Mammary microvascular endothelial cell (primary cell): ENCODE results near the gene RMDN3. TPM values are rescaled to one million over a fixed set of nuclear protein-coding genes. Genes with fewer than 3 reads are reported as not detected.

Experiments
- total RNA-seq: library from RNA; depleted of rRNA; stranded (reverse); fragments of >200 nt; gene quantifications from 2 replicates; pipeline ENCODE4 v1.2.3, GENCODE V29; 2015

The RMDN3 gene
- total RNA-seq: 20.9 and 23.1 TPM in 2 replicates

DNA sequence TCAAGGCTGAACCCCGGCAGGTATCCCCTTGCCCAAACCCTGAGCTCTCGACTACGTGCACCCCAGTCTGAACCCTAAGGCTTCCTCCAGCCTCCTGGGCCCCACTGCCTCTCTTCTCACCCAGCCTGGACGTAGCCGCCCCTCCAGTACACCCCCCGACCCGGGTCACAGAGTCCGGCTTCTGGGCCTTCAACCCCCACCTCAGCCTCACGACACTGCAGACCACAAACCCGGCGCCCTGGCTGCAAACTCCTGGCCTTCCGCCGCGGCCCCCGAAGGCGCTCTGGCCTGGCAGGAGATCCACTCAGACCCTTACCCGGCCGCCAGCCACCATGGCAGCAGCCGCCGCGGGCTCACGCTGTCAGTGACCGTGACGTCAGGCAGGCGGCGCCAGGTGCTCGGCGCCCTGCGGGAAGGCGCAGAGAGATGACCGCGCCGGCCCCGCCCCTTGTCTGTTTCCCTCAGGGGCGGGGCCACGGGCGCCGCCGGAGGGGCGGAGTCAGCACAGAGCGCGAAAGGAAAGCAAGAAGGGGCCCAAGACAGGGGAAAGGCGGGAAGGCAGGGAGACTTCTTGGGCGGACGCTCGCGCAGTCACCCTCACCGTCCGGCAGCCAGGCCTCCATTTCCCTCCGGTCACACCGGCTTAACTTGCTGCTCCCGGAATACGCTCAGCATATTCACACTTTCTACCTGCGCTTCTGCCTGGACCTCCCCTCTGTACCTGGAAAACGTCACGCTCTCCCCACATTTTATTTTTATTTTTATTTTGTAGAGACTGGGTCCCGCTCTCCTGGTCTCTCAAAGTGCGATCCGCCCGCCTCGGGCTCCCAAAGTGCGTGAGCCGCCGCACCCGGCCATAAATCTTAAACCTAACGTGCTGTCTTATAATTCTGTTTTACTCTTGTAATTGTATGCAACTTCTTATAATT is at the start of gene RMDN3:
Gene RMDN3 (minus strand): TSS at position 372 of the 929 bp plus-strand sequence. CDS start 471 bp downstream, outside the sequence.

GRCh38 chr15:40769274-40770146 is 14.5 kb upstream of the RMDN3 start, which contains the start of gene C15orf62:
Gene C15orf62, plus strand, starts transcription at chr15:40769980. Its CDS starts 516 bp downstream, at chr15:40770496.

GRCh38 chr15:40763801-40764628 is 9.0 kb upstream of the RMDN3 start, which contains the start of gene GCHFR:
Gene GCHFR, plus strand, starts transcription at chr15:40764068. Its CDS starts 113 bp downstream, at chr15:40764181.

GRCh38 chr15:40694688-40695468 is 60.2 kb downstream of the RMDN3 start, which contains the start of gene RAD51:
Gene RAD51, plus strand, starts transcription at chr15:40695174. Its CDS starts 3,585 bp downstream, at chr15:40698759.

Other genes with a start within 250 kb of the RMDN3 start
- gene CCDC32, start 190.2 kb downstream of the RMDN3 start, total RNA-seq: 15.0 and 31.1 TPM in 2 replicates
- 12.0 and 24.2 TPM in 2 replicates for gene RPUSD2, start 186.0 kb downstream of the RMDN3 start, total RNA-seq
- gene KNL1, start 161.0 kb downstream of the RMDN3 start, total RNA-seq: 30.9 and 40.6 TPM in 2 replicates
- 12.3 and 16.2 TPM in 2 replicates for gene RAD51, start 60.1 kb downstream of the RMDN3 start, total RNA-seq
- gene GCHFR, start 8.8 kb upstream of the RMDN3 start, total RNA-seq: 4.3 and 6.6 TPM in 2 replicates
- 0.13 and 0.15 TPM in 2 replicates for gene C15orf62, start 14.7 kb upstream of the RMDN3 start, total RNA-seq
- gene ZFYVE19, start 51.8 kb upstream of the RMDN3 start, total RNA-seq: 17.2 and 26.3 TPM in 2 replicates
- 31.3 and 40.2 TPM in 2 replicates for gene DNAJC17, start 52.2 kb upstream of the RMDN3 start, total RNA-seq
- gene PPP1R14D, start 73.5 kb upstream of the RMDN3 start, total RNA-seq: not detected in 2 replicates
- 1.3 and 2.2 TPM in 2 replicates for gene SPINT1, start 88.8 kb upstream of the RMDN3 start, total RNA-seq
- 0.05 TPM in 1 of 2 replicates, not detected in the other for gene RHOV, start 119.0 kb upstream of the RMDN3 start, total RNA-seq
- gene VPS18, start 139.2 kb upstream of the RMDN3 start, total RNA-seq: 48.2 and 52.1 TPM in 2 replicates
- 24.1 and 24.6 TPM in 2 replicates for gene DLL4, start 174.1 kb upstream of the RMDN3 start, total RNA-seq
- gene CHAC1, start 198.2 kb upstream of the RMDN3 start, total RNA-seq: 5.5 and 8.7 TPM in 2 replicates